GM12878 (cell line): Measurements from ENCODE around the gene POU2F1. TPM values are rescaled to one million over a fixed set of nuclear protein-coding genes. Genes with fewer than 3 reads are reported as not detected.

ENCODE experiments used
- ATAC-seq: fragments of 200-7000 bp; cut with Tn5 transposase; 3 replicates; pipeline ENCODE4 v1.9.1; 2020; ENCODE audit warnings: mild to moderate bottlenecking, moderate library complexity
- BruUV-seq: library from RNA; stranded (reverse); fragments of 400-500 nt; replicated peaks from 2 replicates; lab custom pipeline; 2021; lab: Mats Ljungman, UMichigan
- CTCF ChIA-PET: fragments of 300-600 bp; sonication (Branson Sonifier 250); formaldehyde crosslinking; extraction: SDS; loops from one replicate; lab custom pipeline; 2021; ENCODE audit warnings: inconsistent platforms; lab: Yijun Ruan, JAX
- POLR2A ChIA-PET: fragments of 350-600 bp; formaldehyde crosslinking; extraction: SDS; loops from one replicate; lab custom pipeline; 2021; ENCODE audit warnings: inconsistent platforms; lab: Charles Lee
- RAD21 ChIA-PET: fragments of 300-600 bp; sonication (Branson Sonifier 250); formaldehyde crosslinking; loops from one replicate; lab custom pipeline; 2023; ENCODE audit warnings: antibody characterized with exemption; ENCODE audit not compliant: unreplicated experiment; lab: Charles Lee
- SMC1A ChIA-PET: fragments of 300-600 bp; sonication (Branson Sonifier 250); formaldehyde crosslinking; loops from one replicate; lab custom pipeline; 2023; ENCODE audit not compliant: unreplicated experiment, uncharacterized antibody; lab: Charles Lee
- DNase-seq: peaks from one replicate; pipeline ENCODE4 v3.0.0-alpha.2; 2011; ENCODE audit warnings: low read depth, low spot score
- FAIRE-seq: peaks from 3 replicates; lab custom pipeline; 2011; peaks lifted over from hg19 to GRCh38; lab: Jason Lieb, UNC
- H2AFZ ChIP-seq: 2 replicates; pipeline ENCODE4 v1.6.0; 2011; ENCODE audit warnings: low read depth, low read length, control low read depth; ENCODE audit not compliant: control insufficient read depth
- H3K27ac ChIP-seq: 2 replicates; pipeline ENCODE4 v1.5.1; 2011; ENCODE audit warnings: control low read depth; ENCODE audit not compliant: control insufficient read depth, insufficient read depth
- H3K27me3 ChIP-seq, 2 experiments: replicated peaks in 1 of 2; 2 replicates each; pipeline versions ENCODE4 v1.6.0 to v1.6.1; 2011; ENCODE audit warnings: low read length in 1 of 2; ENCODE audit not compliant: control insufficient read depth in 2 of 2, insufficient read depth in 2 of 2
- H3K36me3 ChIP-seq, 2 experiments: 2 replicates each; pipeline ENCODE4 v1.5.1; 2011; ENCODE audit warnings: low read length in 1 of 2; ENCODE audit not compliant: control insufficient read depth in 2 of 2, insufficient read depth in 2 of 2
- H3K4me1 ChIP-seq: 2 replicates; pipeline ENCODE4 v1.6.1; 2011; ENCODE audit warnings: mild to moderate bottlenecking, low read length, moderate library complexity, mixed read lengths; ENCODE audit not compliant: control insufficient read depth, insufficient read depth
- H3K4me2 ChIP-seq: 2 replicates; pipeline ENCODE4 v1.6.0; 2011; ENCODE audit warnings: control low read depth; ENCODE audit not compliant: control insufficient read depth, insufficient read depth
- H3K4me3 ChIP-seq: fragments of 200-600 bp; sonication (generic); 2 replicates; pipeline ENCODE4 v1.5.1; 2016
- H3K79me2 ChIP-seq: 2 replicates; pipeline ENCODE4 v1.6.0; 2011; ENCODE audit warnings: low read length; ENCODE audit not compliant: control insufficient read depth, insufficient read depth
- H3K9ac ChIP-seq: 2 replicates; pipeline ENCODE4 v1.8.0; 2011; ENCODE audit warnings: low read length, control low read depth, mixed read lengths; ENCODE audit not compliant: control insufficient read depth, insufficient read depth
- H3K9me3 ChIP-seq: replicated peaks from 3 replicates; pipeline ENCODE4 v1.5.1; 2011; ENCODE audit warnings: mild to moderate bottlenecking, low read length; ENCODE audit not compliant: control insufficient read depth, insufficient read depth
- H4K20me1 ChIP-seq: 2 replicates; pipeline ENCODE4 v1.6.0; 2011; ENCODE audit not compliant: control insufficient read depth, insufficient read depth
- GABPA ChIP-seq: IDR thresholded peaks from 2 replicates; pipeline ENCODE4 v1.6.1; 2014; ENCODE audit warnings: antibody characterized with exemption, low read depth, mild to moderate bottlenecking, inconsistent platforms
- POLR2AphosphoS2 ChIP-seq: IDR thresholded peaks from 2 replicates; pipeline ENCODE4 v1.6.1; 2011; ENCODE audit warnings: low read depth, mild to moderate bottlenecking, low read length, improper control_type of control experiment, moderate library complexity
- WGBS: methylation state at CpG from one replicate; pipeline ENCODE4 v1.1.6; 2016; ENCODE audit warnings: low lambda C conversion rate; ENCODE audit not compliant: insufficient replicate concordance, insufficient coverage; ENCODE audit errors: missing lambda C conversion rate; 5-methylcytosine and 5-hydroxymethylcytosine counted together
- in situ Hi-C: fragments of 300-500 bp; cut with MboI; formaldehyde crosslinking; loops from 9 replicates; pipeline ENCODE4 v1.14.3; 2018; ENCODE audit warnings: mixed read lengths
- intact Hi-C: fragments of 100-400 bp; cut with micrococcal nuclease; formaldehyde crosslinking; loops from one replicate; pipeline ENCODE4 v1.14.2; 2022; ENCODE audit not compliant: unreplicated experiment
- polyA plus RNA-seq, 11 experiments: library from polyadenylated mRNA; depleted of rRNA in 4 of 11; unstranded in 6 of 11; stranded (reverse) in 5 of 11; fragments of >200 nt; fragmentation: Nextera tagmentation in 4 of 11; fragmentation: Illumina TruSeq in 1 of 11; extraction: Ambion mirVana in 4 of 11; extraction: Trizol in 1 of 11; gene quantifications; 1 replicate in 1 of 11; 2 replicates in 10 of 11; pipeline versions ENCODE4 v1.2.1 to v1.2.3, GENCODE V29; 2011 to 2016; ENCODE audit warnings: inconsistent platforms in 2 of 11, missing spikeins in 2 of 11, low read depth in 1 of 11
- total RNA-seq, 4 experiments: library from RNA; depleted of rRNA in 3 of 4; stranded (reverse); fragments of >200 nt in 3 of 4; fragmentation: Illumina TruSeq in 1 of 4; extraction: Trizol in 1 of 4; gene quantifications; 2 replicates each; pipeline versions ENCODE4 v1.2.1 to v1.2.3, GENCODE V29; 2013 to 2021
- TF ChIP-seq, protein P1 (sequence below): IDR thresholded peaks from 2 replicates; pipeline ENCODE4 v1.6.1; 2011; ENCODE audit warnings: mild to moderate bottlenecking, low read depth, low read length, moderate library complexity; ENCODE audit not compliant: insufficient replicate concordance

The POU2F1 gene
- total and polyA plus RNA-seq, 10 of the 15 experiments (the other 5 are each of a cell fraction or from before 2014, with no cell fraction given): 2.5 to 21.7 (median 12.5) TPM

DNA sequence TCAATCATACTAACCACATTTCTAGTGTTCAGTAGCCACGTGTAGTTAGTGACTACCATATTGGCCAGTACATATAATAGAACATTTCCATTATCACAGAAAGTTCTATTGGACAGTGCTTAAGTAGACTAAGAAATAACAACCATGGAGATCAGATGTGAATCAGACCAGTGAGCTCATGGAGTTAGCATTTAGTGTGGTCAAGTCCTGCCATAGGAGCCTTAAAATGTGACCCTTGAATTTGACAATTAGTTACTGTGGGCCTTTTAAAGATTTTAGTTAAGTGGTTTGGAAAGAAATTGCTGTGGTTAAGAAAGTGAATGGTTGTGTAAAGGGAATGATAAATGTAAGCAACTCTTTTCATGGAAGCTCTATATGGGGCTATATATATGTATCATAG is 123.4 kb downstream of the POU2F1 start:
- ChIA-PET CTCF (interaction anchor here (0.8 to 8.7 kb wide), 10 partner anchors 8 to 344 kb away, joined by 3 to 245 read pairs (median 10); partner anchors contain the start of gene POU2F1), SMC1A (interaction anchor here (0.9 to 8.7 kb wide), 8 partner anchors 8 to 125 kb away, joined by 3 to 145 read pairs (median 8); no protein-coding TSS in a partner anchor), RAD21 (interaction anchor here (0.8 to 5.1 kb wide), 8 partner anchors 8 to 214 kb away, joined by 3 to 89 read pairs (median 12); partner anchors contain the start of gene POU2F1), POLR2A (interaction anchor here (1.0 kb wide), 1 partner anchor 71 kb away, joined by 4 read pairs; no protein-coding TSS in a partner anchor)
- ATAC-seq: no peak
- H3K9ac ChIP-seq: no peak overlapping the region
- peaks cover 7% of the 10 kb centered on the region for H3K79me2 ChIP-seq
- no TSS peak for BruUV-seq
- TF ChIP-seq GABPA (no peak), POLR2AphosphoS2 (no peak)
- H4K20me1 ChIP-seq: no peaks in the 10 kb centered on the region
- no peak overlapping the region for H3K4me3 ChIP-seq
- H2AFZ ChIP-seq: no peak overlapping the region
- no peaks in the 10 kb centered on the region for H3K4me1 ChIP-seq
- intact Hi-C loops: no loop called here
- no peak overlapping the region for H3K27ac ChIP-seq
- no peaks in the 10 kb centered on the region; the same call in 2 of the 3 replicates for H3K9me3 ChIP-seq
- H3K36me3 ChIP-seq: peaks cover 0 to 2% of the 10 kb centered on the region in 2 experiments; a peak in 2 of 4 replicates
- H3K27me3 ChIP-seq: no peaks in the 10 kb centered on the region
- DNase-seq: no peak
- no peak for FAIRE-seq
- H3K4me2 ChIP-seq: no peak overlapping the region
- in situ Hi-C loops: loop anchor here (5.0 kb wide), 1 partner anchor 77 kb away; no protein-coding TSS in a partner anchor
- WGBS: 96% methylated on average over 1 of the region's 1 CpG

DNA sequence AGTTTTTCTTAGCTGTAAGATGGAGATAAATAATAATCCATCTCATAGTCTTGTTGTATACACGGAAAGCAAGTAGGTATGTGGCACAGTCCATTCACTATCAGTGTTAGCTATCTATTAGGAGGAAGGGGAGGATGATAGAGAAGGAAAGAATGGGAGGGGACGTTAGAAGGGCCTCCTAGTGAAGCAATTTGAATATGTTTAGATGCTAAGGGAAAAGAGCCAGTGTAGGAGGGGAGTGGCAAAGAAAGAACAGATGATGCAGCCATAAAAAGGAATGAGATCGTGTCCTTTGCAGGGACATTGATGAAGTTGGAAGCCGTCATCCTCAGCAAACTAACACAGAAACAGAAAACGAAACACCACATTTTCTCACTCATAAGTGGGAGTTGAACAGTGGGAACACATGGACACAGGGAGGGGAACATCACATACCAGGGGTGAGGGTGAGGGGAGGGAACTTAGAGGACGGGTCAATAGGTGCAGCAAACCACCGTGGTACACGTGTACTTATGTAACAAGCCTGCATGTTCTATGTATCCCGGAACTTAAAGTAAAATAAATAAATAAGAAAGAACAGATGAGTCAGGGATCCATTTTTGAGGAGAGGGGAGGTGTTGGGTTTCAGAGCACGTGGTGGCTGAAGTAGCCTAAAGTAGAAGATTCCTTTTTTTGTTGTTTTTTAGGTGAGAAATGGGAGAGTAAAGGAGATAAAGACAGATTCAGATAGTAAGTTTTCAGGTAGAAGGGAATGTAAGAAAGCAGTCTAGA is 124.1 kb downstream of the POU2F1 start:
- ChIA-PET RAD21 (interaction anchor here (0.8 to 5.1 kb wide), 7 partner anchors 13 to 213 kb away, joined by 3 to 89 read pairs (median 20); partner anchors contain the start of gene POU2F1), POLR2A (interaction anchor here (1.0 kb wide), 1 partner anchor 72 kb away, joined by 4 read pairs; no protein-coding TSS in a partner anchor), SMC1A (interaction anchor here (0.9 to 8.7 kb wide), 7 partner anchors 8 to 96 kb away, joined by 3 to 145 read pairs (median 10); no protein-coding TSS in a partner anchor), CTCF (interaction anchor here (0.8 to 8.7 kb wide), 8 partner anchors 9 to 343 kb away, joined by 3 to 245 read pairs (median 9); partner anchors contain the start of gene POU2F1)
- Histone ChIP-seq H3K27ac (no peak overlapping the region), H3K4me1 (no peaks in the 10 kb centered on the region), H3K4me2 (no peak overlapping the region), H3K9ac (no peak overlapping the region), H3K79me2 (peaks cover 7% of the 10 kb centered on the region), H2AFZ (no peak overlapping the region), H3K36me3 (peaks cover 0 to 2% of the 10 kb centered on the region in 2 experiments; a peak in 2 of 4 replicates), H3K27me3 (no peaks in the 10 kb centered on the region), H3K9me3 (no peaks in the 10 kb centered on the region), H3K4me3 (no peak overlapping the region), H4K20me1 (no peaks in the 10 kb centered on the region)
- TF ChIP-seq, protein P1, sequence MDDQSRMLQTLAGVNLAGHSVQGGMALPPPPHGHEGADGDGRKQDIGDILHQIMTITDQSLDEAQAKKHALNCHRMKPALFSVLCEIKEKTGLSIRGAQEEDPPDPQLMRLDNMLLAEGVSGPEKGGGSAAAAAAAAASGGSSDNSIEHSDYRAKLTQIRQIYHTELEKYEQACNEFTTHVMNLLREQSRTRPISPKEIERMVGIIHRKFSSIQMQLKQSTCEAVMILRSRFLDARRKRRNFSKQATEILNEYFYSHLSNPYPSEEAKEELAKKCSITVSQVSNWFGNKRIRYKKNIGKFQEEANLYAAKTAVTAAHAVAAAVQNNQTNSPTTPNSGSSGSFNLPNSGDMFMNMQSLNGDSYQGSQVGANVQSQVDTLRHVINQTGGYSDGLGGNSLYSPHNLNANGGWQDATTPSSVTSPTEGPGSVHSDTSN: no peak
- ATAC-seq (no peak), DNase-seq (no peak), FAIRE-seq (no peak)
- intact Hi-C loops: no loop called here
- in situ Hi-C loops: loop anchor here (5.0 kb wide), 1 partner anchor 77 kb away; no protein-coding TSS in a partner anchor
- WGBS: 77% methylated on average over 10 of the region's 10 CpGs
- BruUV-seq: no TSS peak
